ENCODE measurements around the gene B2M.

DNA sequence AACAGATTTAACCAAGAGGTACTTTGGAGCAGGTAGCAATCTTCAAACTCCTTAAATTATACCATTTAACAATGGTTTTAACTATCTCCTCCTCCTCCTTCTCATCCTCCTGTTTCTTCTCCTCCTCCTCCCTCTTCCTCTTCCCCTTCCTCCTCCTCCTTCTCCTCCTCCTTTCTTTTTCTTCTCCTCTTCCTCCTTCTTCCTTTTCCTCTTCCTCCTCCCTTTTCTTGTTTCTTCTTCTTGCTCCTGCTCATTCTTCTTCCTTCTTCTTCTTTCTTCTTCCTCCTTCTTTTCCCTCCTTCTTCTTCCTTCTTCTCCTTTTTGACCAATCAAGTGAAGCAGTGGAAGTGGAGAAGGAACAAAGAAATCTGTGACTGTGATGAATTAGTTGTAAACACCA lies 14.3 kb upstream of the B2M start:
- no peak for TF ChIP-seq CTCF (IDR thresholded peaks at IDR 0.05; ENCODE audit: low read length)
- TF ChIP-seq EZH2 (optimal IDR thresholded peaks at IDR 0.05; ENCODE audit: low read depth, low read length), result no peak
- no peak for TF ChIP-seq EZH2phosphoT487 (IDR thresholded peaks at IDR 0.05; ENCODE audit: low read length)

Data from MM.1S (cell line).